Stimulated activated CD4-positive, alpha-beta T cell treated with anti-CD3 and anti-CD28 coated beads, TNF-alpha, amount 100 ng/mL, for 4 hours (primary cell): ENCODE data around the gene PTGR3.

Experiments
- DNase-seq, 3 experiments: peaks; one replicate each; pipeline ENCODE4 v3.0.0-alpha.2; 2020; ENCODE audit warnings: low read depth in 3 of 3

The PTGR3 gene, protein sequence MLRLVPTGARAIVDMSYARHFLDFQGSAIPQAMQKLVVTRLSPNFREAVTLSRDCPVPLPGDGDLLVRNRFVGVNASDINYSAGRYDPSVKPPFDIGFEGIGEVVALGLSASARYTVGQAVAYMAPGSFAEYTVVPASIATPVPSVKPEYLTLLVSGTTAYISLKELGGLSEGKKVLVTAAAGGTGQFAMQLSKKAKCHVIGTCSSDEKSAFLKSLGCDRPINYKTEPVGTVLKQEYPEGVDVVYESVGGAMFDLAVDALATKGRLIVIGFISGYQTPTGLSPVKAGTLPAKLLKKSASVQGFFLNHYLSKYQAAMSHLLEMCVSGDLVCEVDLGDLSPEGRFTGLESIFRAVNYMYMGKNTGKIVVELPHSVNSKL

DNA sequence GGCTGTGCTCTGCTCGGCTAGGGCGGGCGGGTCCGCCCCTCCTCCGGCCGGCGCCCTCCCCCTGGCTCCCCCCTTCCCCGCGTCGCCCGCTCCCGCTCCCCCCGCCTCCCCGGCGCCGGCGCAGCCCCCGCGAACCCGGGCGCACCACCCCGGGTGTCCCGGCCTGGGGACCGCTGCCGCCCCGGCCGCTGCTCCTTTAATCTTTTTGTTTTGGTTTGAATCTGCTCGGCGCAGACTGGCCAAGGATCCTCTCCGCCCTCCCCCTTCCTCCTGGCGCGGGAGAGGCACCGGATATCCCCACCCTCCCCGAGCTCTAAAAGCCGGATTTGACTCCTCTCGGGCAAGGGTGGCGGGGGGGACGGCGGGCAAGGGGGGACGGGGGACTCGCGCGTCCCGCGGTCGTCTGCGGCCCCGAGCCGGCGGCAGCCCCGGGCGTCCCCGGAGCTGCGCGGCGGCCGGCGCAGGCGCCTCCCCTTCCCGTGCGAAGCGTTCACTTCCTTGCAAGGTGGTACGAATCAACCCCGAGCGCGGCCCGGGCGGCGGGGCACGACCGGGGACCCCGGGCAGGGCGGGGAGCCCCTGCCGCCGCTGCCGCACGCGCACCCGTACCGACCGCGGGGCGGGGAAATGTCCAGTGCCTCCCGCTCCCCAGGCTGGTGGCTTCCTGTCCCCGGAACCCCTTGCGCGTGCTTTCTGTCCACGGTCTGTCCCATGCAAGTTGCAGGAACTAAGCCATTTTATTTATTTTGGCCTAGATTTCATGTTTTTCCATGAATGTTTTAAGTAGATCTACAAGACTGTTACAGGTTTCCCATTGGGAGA, at the start of gene PTGR3:
TSS of gene PTGR3 (minus strand) at position 11 of the 822 bp plus-strand sequence. CDS start 81 bp downstream, outside the sequence.
- peak; percentile 46 to 58 (median 47) for DNase-seq

DNA sequence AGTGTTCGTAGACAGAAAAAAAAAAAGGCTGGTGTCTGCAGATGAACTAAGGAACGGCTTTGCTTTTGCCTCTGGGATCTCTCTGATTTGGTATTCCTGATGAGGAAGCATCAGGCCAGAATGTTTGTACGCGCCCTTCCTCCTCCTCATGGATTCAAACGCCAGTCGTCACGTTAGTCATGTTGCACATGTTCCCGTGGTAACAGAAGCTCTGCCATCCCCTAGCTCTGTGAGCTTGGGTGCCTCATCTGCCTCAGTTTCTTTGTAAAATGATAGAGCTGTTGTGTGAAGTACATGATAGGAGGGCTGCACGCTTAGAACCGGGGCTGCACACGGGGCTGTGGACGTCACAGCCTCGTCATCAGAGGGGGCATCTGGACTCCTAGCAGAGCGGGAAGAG, 48.7 kb upstream of the PTGR3 start:
- no peak for DNase-seq

DNA sequence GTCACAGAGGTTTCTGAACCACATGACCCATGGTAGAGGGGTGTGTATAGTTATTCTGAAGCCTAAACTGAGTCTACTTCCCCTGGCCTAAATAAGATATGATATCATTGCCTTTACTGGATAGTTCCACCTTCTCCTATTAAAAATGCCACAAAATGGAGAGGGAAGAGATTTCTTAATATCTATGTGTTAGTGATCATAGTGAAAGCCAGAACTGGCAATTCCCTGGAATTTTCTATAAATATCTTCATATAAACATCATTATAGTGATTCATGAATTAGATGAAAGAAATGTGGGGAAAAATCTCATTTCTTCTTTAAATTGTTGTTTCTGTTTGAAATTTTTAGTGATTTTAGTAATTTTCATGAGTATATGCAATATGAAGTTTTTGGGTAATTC, 47.4 kb upstream of the PTGR3 start:
- no peak for DNase-seq

DNA sequence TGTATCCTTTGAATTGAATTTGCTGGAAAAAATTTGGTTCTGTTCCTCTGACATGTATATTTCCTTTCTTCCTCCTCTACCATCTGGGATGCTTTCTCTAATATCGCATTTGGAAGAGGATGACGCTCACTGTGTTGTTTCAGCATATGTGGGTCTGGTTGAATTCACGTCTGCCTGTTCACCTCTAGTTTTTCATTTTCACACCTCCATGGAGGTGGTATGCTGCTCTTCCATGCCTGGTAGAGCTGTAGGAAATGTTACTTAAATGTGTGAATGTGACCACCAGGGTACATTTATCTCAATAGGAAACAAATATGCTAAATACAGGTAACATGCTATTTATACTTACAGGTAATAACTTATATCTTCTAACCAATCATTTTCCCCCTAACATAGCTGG, 46.2 kb upstream of the PTGR3 start:
- no peak for DNase-seq

DNA sequence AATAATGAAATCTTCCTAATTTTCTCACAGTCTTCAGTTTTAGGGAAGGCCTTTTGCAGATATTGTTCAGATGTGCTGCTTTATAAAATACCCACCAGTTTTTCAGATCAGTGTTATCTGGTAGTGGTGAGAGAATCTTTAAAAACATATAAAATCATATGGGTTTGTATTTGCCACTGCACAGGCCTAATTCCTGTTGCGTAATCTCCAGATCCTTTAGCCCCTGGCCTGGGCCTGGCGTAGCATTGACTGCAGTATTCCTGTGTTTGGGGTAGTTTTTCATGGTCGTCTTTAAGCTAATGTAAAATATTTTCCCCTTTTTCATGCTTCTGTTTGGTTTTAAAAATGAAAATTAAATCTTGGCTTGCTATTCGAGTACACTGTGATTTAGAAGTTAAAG, 44.8 kb upstream of the PTGR3 start:
- no peak for DNase-seq

DNA sequence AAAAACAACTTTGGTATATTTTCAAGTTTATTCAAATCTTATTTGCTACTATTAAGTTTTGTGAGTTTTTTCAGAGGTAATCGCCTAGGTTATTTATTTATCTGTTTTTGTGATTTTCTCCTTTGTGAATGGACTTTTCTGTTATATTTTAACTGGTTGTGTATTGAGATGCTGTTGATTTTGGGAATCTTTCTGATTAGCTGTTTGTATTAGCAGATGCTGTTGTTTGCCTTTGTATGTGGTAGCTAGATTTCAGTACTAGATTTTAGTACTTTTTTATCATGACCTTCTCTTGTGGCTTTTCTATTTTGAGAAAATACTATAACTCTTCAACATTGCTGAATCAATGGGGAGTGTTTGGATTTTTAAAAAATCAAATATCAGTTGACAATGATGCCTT, 44.1 kb upstream of the PTGR3 start:
- DNase-seq: no peak

DNA sequence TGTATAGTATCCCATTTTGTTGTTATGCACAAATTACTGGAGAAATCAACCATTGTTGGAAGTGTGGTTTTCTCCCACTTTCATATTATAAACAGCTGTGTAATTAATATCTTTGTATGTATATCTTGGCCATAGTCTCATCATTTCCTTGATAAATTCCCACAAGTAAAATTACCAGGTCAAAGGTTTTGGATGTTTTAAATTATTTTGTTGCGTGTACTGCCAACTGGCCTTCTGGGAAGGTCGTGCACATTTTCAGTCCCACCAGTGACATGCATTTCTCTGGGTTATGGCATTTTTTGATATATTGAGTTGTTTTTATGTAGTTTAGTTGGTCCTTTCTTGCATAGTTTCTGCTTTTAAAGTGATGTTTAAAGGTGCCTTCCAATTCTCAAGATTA, 43.2 kb upstream of the PTGR3 start:
- DNase-seq: no peak

DNA sequence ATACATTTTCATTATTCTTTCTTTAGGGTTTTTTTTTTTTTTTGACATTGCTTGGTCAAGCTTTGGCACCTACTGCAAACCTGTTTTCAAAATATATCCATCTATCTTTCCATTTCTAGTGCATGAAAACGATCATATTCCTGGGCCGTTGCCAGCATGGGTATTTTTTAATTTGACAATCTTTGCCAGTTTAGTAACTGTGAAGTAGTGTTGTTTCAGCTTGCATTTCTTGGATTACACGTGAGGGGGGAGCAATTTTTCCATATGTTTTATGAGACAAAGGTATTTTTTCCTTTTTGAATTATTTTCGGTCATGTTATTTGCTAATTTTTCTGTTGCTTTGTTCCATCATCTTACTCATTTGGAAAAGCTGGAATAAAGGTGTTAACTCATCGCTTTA, 42.5 kb upstream of the PTGR3 start:
- DNase-seq: no peak

GRCh38 chr18:75250471-75250821, 41.5 kb upstream of the PTGR3 start:
- DNase-seq: no peak

GRCh38 chr18:75249672-75250470, 40.9 kb upstream of the PTGR3 start:
- DNase-seq: no peak

DNA sequence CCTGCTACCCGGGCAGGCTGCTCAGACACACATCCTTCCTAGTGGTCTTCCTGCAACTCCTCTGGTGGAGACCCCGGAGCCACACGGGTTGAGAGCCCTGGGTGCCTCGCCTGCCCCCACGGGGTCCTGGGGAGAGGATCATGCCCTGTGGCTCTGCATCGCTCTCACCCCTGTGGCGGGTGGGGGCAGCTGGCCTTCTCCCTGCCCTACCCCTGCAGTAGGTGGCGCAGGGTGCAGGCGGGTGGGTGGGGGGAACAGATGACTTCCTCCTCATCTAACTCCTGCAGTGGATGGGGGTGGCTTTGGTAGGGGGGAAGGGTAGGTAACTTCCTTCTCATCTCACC, 40.2 kb upstream of the PTGR3 start:
- no peak for DNase-seq

DNA sequence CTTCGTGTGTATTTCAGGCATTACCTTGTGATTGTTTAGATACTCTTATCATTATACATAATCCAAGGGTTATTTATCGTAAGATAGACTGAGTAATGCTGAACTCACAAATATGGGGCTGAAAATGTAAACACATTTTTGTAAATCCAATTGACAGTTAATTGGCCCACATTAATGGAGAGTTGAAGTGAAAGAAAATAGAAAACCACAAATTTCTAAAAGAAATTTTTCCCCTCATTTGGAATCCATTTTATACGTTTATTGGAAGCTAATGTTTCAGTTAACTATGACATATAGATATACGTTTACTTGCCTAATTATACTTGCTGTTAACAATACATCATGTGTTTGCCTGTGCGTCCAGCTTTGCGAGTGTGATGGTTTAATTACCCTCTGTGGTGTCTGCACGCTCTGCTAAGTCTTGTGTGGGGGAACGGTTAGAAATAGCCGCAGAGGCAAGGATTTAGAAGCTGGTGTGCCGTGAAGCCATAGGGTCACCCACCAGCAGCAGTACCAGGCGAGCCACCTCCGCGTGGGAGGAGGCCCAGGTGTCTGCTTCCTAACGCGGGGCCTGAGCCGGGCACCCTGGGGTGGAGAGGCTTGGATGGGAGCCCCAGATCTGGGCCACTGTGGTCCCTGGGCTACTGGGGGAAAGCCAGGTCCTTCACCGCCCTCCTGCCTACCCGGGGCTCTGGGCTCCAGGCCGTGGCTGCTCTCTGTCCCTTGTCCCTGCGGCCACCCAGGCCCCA, 39.7 kb upstream of the PTGR3 start:
- DNase-seq: no peak

DNA sequence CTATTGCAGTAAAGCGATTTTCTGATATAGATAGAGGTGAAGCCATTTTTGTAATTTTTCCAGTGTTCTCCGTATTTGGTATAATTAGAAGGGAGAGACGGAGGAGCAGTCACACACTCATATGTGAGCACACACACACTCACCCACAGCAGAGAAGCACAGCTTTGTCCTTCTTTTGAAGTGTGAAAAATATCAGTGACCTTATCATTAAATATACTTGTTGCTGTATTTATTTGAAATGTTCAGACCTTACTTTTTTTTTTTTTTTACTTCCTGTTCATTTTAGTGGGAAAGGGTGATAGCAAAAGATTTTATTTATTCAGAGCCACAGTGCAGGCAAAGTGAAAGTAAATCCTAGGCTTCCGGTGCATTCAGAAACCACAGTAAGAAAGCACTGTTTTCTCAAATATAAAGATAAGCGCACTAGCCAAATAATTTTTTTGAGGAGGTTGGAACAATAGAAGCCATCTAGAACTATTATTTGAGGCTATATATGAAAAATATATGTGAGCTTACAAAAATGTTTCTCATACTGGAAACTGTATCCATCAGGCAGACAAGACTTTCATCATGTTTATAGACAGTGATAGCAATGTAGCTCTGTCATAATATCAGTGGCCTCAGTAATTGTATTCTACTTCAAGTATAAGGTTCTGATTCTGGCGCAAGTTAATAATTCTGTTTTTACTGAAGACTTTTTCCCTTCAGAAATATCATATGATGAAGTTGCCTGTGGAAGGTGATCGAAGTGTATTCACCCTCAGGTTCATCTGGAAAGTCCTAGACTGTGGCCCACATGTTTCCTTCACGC, 38.9 kb upstream of the PTGR3 start:
- DNase-seq: no peak

DNA sequence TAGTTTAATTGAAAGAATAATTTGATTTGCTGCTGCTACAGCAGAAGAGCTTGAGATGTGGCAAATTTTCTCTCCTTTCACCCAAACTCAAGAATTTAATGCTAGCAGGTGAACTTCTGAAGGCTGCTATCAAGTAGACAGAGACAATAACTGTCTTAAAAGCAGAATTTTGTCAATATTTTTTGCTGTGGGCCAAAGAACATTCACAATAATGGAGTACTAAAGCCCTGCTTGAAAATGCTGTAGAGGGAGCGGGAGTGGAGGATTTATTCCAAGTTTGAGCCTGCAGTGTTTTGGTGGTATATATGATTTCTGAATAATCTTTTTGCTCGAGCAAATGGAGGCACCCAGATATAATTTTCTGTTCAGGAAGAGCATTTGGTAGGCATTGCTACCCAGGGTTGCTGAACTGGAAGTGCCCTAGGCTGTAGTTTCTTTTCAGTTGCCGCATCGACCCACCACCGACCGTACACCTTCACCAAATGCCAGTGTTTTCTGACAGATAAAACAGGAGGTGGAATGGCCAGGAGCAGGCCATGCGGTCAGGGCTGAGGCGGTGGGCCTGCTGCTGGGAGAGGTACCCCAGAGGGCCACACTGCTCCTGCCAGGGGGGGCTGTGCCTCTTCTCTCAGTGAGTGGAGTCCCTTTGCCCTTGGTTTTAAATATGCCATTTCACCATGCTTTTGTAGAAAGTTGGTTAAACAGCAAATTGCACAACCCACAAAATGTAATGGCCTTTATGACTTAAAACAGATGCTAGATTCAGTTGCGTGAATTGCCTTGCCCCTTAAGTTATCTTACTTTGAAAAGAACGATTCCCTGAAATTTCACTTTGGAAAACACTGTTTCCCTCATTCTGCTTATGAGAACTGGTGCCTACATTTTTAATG, 38.0 kb upstream of the PTGR3 start:
- DNase-seq: no peak

DNA sequence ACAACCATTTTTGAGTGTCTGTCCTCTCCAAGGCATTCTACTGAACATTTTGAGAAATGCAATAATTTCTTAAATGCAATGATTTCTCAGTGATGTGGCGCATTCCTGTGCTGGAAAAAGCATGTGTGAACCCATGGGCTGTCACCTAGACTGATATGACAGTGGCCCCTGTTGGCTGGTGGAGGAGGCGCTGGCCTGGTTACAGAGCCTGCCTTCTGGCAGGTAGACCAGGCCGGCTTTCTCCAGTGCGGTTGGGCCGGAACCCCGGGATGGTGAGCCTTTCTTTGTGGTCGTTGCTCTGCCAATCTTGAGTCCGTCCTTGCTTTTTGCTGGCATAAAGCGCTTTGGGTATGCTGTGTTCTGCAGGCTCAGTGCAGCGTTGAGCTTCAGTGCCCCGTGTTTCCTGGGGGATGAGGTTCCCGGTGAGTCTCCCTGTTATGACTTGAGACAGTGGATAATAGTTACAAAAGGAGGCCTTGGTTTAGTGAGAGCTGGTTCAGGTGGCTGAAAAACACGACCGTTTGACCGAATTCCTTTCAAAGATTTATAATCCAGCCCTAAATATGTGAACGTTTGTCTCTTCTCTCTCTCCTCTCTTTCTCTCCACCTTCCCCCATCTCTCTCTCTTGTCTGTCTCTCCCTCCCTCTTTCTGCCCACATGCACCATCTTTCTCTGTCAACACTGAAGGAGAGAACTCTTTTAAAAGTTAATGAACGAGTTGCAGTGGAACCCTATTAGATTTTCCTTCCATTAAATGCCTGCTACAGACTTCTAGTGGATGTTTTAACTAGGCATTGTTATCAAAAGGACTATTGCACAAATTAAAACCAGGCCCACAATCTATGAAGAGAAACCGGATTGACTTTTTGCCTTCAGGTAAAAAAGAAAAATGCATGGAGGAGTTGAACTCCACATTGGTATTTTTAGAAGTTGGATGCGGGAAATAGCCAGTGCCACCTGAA, 35.7 kb upstream of the PTGR3 start:
- DNase-seq: no peak

- no peak for DNase-seq
Measured at GRCh38 chr18:75241705-75242104, 32.8 kb upstream of the PTGR3 start.

DNA sequence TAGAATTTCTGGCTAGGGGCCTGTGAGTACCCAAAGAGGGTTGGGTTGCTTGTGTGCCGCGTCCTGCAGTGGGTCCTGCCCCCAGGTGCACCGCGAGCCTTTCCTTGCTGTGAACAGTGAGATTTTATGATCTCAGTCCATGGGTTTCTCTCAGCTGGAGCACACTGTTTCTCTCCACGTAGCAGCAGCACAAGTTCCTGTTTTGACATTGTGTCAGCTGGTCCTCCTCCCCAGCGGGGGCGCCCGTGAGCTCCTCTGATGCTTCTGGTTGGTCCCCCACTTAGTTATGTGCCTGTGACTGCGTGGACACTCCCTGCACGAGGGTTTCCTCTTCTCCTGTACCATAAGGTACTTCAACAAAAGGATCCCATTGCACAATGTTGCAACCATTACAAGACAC, 31.5 kb upstream of the PTGR3 start:
- no peak for DNase-seq

- DNase-seq: no peak
Measured at GRCh38 chr18:75238786-75239185, 29.8 kb upstream of the PTGR3 start.

- DNase-seq: no peak
Measured at GRCh38 chr18:75238100-75238499, 29.2 kb upstream of the PTGR3 start.
